Measurements from ENCODE around the gene KRTAP10-10.
"Not testable (repeated sequence)": the region's sequence is repeated elsewhere in the genome, so short reads cannot be mapped to it uniquely, and the experiment has no call there.

The KRTAP10-10 gene

GRCh38 chr21:44649521-44650100 is 12.5 kb downstream of the KRTAP10-10 start:
- in situ Hi-C loops (cut with MboI; ENCODE audit: low sequenced_read_pairs), result no loop called here

GRCh38 chr21:44650265-44650972 is 13.3 kb downstream of the KRTAP10-10 start:
- in situ Hi-C loops (cut with MboI; ENCODE audit: low sequenced_read_pairs), result no loop called here

DNA sequence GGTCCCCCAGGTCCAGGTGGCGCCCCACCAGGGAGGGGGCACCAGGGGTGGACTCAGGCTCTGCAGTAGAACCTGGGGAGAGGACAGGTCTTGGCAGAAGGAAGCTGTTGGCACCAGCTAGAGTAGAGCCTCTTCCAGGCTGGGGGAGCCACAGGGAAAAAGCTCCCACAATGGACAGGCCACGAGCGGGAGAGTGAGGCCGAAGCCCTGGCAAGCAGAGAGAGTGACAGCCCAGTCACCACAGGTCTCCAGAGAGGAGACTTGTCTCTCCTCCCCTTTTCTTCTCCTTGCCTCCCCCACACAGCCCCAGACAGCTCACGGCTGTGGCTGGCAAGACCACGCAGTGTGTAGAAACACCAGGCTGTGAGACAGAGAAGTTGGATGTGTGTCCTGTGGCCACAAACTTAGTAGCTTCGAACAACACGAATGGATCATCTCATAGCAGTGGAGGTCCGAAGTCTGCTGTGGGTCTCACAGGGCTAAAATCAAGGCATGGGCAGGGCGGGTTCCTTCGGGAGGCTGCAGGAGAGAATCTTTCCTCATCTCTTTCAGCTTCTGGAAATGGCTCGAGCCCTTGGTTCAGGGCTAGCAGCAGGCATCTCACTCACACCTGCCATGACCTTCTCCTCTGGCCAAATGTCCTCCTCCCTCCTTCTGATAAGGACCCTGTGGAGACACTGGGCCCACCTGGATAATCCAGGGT is 14.0 kb downstream of the KRTAP10-10 start:
- in situ Hi-C loops (cut with MboI; ENCODE audit: low sequenced_read_pairs), result no loop called here

DNA sequence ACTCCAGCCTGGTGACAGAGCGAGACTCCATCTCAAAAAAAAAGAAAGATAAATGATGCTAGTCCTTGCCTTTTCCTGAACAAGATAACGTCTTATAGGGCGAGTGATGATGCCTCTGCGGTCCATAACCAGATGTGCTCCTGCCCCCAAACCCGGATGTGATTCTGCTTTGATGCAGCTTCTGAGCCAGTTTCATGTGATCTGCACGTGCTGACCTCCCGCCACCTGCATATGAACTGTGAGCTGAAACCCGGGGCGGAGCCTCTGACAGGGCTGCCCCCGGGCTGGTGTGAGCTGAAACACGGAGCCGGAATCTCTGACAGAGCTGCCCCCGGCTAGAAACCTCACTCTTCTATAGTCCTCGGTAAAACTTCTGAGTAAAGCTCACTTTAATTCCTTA is 16.0 kb downstream of the KRTAP10-10 start:
- in situ Hi-C loops (cut with MboI; ENCODE audit: low sequenced_read_pairs), result no loop called here

GRCh38 chr21:44653656-44654575 is 16.8 kb downstream of the KRTAP10-10 start:
- in situ Hi-C loops (cut with MboI; ENCODE audit: low sequenced_read_pairs), result no loop called here

DNA sequence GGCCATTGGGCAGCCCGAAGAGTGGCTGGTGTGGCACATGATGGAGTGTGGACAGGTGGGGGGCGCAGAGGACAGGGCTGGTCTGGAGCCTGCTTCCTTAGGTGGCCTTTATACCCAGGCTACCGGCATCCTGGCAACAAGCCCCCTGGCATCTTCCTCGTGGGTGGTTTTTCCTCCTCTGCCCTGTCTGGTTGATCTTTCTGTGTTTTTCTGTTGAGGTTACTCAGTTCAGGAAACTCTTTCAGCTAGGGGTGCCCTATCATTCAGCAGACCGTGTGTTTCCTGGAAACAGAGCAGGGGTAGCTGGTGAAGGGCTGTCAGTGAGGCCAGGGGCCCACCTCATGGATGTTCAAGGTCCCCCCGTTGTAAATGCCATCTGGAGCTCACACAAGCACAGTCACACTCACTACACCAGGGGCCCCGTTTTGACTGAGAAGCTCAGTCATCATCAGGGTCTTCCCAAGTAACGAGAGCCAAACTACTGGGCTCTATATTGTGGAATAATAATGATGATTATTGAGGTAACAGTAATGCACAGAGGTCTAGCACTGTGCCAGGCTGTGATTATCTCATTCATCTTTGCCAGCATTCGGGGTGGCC is 17.5 kb downstream of the KRTAP10-10 start, which contains the start of gene KRTAP12-4:
KRTAP12-4 (minus strand) TSS at position 84 of the 600 bp plus-strand sequence; CDS start at position 39, 45 bp downstream.
- in situ Hi-C loops (cut with MboI; ENCODE audit: low sequenced_read_pairs), result no loop called here

DNA sequence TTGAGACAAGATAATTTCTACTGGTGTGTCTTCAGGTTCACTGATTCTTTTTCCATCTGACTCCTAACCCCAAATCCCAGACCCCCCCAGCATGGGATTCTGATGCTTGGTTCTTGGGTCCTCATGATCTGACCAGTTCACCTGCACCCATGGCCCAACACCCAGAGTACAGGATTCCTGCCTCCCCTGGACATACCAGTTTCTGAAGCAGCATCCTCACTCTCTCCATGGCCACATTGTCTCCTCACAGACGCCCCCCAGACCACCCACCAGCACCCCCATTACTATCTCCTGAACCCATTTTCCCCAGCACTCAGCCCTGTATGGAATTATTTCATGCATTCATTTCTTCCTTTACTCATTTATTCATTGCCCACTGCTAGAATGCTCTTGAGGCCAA is 19.7 kb downstream of the KRTAP10-10 start:
- in situ Hi-C loops (cut with MboI; ENCODE audit: low sequenced_read_pairs), result no loop called here

DNA sequence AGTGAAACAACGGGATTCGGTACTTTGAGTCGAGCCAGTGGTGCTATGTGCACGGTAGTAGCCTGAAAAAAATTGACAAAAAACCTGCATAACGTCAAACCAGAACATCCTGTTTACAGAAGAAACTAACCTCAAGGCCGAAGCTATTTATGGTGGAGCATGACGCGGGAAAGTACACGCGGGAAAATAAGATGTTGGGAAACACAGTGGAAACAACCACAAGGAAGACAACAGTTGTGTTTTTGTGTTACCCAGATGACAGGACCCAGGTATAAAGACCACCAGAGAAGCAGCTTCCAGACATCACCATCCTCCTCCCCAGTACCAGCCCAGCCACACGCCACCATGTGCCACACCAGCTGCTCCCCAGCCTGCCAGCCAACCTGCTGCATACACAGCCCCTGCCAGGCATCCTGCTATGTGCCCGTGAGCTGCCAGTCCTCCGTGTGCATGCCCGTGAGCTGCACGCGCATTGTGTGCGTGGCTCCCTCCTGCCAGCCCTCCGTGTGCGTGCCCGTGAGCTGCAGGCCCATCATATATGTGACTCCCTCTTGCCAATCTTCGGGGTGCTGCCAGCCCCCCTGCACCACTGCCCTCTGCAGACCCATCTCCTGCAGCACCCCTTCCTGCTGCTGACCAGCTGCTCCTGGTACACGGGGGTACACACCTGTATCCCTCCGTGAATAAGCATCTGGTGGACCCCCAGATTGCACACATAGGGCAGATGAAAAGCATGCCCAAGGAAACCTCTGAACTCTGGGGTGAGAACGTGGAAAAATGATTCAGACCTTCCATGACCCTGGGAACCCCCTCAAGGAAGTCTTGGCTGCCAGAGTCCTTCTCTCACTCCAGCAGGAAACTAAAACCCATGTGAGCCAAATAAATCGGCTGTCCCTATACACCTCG is 20.7 kb downstream of the KRTAP10-10 start, which contains the start of gene KRTAP12-3:
KRTAP12-3 (plus strand) TSS at position 298 of the 906 bp plus-strand sequence; CDS start at position 346, 48 bp downstream.
- in situ Hi-C loops (cut with MboI; ENCODE audit: low sequenced_read_pairs), result no loop called here

GRCh38 chr21:44658541-44658910 is 21.4 kb downstream of the KRTAP10-10 start:
- in situ Hi-C loops (cut with MboI; ENCODE audit: low sequenced_read_pairs), result no loop called here

DNA sequence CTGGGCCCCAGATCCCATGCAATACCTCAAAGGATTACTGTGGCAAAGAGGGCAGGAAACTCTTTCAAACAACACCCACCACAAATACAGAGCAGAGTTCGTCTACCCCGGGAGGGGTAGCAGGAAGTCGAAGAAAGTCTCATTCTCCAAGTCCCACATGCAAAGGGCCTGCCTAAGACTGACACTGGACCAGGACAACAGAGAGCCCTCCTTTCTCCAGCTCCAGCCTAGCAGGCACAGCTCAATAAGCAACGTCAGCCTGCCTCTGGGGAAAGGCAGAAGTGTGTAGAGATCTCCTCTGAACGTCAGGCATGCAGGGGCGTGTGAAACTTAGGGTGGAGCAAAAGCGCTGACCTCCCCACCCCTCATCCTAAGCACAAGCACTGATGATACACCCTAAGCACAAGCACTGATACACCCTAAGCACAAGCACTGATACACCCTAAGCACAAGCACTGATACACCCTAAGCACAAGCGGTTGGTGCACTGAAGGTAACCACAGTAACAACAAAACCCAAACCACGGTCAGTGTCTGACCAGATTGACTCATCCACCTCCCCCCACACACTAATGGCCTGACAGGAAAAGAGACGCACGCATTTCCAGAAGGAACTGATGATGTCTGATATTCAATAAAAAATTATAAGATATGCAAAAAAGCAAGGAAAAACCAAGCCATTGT is 21.9 kb downstream of the KRTAP10-10 start:
- in situ Hi-C loops (cut with MboI; ENCODE audit: low sequenced_read_pairs), result no loop called here

GRCh38 chr21:44661567-44661966 is 24.4 kb downstream of the KRTAP10-10 start:
- in situ Hi-C loops (cut with MboI; ENCODE audit: low sequenced_read_pairs), result not testable (repeated sequence)

DNA sequence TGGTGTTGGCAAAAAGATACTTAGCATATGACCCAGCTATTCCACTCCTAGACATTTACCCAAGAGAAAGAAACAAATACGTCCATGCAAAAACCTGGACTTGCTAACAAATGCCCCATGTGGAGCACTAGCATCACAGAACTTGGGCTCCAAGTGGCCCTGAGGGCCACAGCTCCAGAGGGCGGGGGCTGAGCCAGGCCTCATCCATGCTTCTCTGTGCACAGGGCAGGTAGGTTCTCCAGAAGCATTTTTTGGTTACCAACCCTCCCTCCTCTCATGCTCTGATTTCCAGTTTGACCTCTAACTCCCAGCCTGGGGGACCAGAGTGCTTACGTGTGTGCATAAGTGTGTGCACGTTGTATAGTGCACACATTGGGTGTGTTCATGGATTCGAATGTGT is 27.5 kb downstream of the KRTAP10-10 start:
- in situ Hi-C loops (cut with MboI; ENCODE audit: low sequenced_read_pairs), result no loop called here

DNA sequence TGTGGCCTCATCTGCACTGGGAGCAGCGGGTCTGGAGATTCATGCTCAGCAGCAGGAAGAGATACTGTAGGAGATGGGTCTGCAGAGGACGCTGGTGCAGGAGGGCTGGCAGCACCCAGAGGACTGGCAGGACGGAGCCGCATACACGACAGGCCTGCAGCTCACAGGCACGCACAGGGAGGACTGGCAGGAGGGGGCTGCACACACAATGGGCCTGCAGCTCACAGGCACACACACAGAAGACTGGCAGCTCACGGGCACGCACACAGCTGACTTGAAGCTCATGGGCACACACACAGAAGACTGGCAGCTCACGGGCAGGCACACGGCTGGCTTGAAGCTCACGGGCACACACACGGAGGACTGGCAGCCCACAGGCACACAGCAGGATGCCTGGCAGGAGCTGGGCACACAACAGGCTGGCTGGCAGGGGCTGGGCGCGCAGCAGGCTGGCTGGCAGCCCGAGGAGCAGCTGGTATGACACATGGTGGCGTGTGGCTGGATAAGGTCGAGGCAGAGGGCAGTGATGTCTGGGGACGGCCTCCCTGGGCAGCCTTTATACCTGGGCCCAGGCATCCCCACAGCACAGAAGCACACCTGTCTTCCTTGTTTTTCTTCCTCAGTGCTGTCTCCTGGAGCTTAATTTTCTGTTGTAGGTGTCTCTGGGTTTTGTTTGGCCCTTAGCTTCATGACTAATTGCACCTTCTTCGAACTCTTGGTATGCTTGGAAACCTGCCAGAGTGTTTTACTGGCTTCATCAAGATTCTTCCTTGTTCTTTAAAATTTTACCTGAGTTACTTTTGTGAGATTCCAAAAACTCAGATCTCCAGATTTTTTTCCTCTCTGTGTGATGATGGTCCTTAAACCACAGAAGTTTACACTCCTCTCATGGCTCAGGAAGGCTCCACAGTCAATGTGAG is 29.5 kb downstream of the KRTAP10-10 start, which contains the start of gene KRTAP12-2:
KRTAP12-2 (minus strand) TSS at position 527 of the 920 bp plus-strand sequence; CDS start at position 486, 41 bp downstream.
- in situ Hi-C loops (cut with MboI; ENCODE audit: low sequenced_read_pairs), result no loop called here

GRCh38 chr21:44667612-44668011 is 30.5 kb downstream of the KRTAP10-10 start:
- in situ Hi-C loops (cut with MboI; ENCODE audit: low sequenced_read_pairs), result no loop called here

DNA sequence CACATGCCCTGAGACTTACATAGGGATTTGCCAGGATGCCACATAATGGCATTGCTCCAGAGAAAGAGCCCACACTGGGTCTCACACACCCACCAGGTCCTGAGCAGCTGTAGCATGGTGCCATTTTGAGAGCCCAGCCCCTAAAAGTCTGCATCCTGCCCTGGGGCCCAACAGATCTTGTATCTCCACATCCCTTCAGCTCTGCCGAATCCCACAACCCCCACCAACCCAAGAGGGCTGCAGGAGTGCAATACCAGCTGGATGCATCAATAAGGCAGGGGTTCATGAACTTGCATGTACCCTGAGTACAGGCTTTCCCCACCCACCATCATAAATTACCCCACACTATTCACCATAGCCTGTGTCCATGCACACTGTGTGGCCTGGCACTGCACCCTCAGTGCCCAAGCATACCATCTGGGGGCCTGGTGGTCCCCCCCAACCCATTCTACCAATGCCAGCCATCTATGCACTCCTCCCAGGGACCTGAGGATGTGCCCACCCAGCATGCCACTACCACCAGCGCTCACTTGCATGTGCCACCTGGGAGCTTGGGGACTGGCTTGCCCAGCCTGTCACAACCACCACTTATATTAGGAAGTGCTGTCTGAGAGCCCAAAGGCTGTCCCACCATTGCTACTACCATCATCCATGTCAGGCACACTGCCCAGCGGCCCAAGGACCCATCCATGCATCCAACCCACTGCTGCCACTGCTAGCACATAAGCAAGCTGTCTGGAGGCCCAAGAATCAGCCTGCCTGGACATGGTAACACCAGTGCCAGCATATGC is 33.7 kb downstream of the KRTAP10-10 start:
- in situ Hi-C loops (cut with MboI; ENCODE audit: low sequenced_read_pairs), result no loop called here

GRCh38 chr21:44671911-44672310 is 34.8 kb downstream of the KRTAP10-10 start:
- in situ Hi-C loops (cut with MboI; ENCODE audit: low sequenced_read_pairs), result no loop called here

GRCh38 chr21:44677881-44678280 is 40.7 kb downstream of the KRTAP10-10 start:
- in situ Hi-C loops (cut with MboI; ENCODE audit: low sequenced_read_pairs), result no loop called here

Measured in HL-60/S4 (cell line).